Ishikawa (cell line): ENCODE measurements around the gene NT5C2.
A peak's percentile ranks its signal among the peaks of the same experiment; 100 is the strongest.

ENCODE experiments used
- CEBPB ChIP-seq: IDR thresholded peaks from 2 replicates; pipeline ENCODE4 v1.6.1; 2012
- CREB1 ChIP-seq: IDR thresholded peaks from 2 replicates; pipeline ENCODE4 v1.6.1; 2012; ENCODE audit warnings: low read depth
- EGR1 ChIP-seq: IDR thresholded peaks from 2 replicates; pipeline ENCODE4 v1.6.1; 2012
- EP300 ChIP-seq: IDR thresholded peaks from 2 replicates; pipeline ENCODE4 v1.6.1; 2012; ENCODE audit warnings: borderline replicate concordance
- FOXM1 ChIP-seq: IDR thresholded peaks from 2 replicates; pipeline ENCODE4 v1.6.1; 2012; ENCODE audit warnings: low read depth, borderline replicate concordance
- NFIC ChIP-seq: IDR thresholded peaks from 2 replicates; pipeline ENCODE4 v1.6.1; 2012
- RAD21 ChIP-seq: IDR thresholded peaks from 2 replicates; pipeline ENCODE4 v1.6.1; 2012; ENCODE audit warnings: low read depth
- TAF1 ChIP-seq: IDR thresholded peaks from 2 replicates; pipeline ENCODE4 v1.6.1; 2012; ENCODE audit warnings: low read depth, mild to moderate bottlenecking
- TCF12 ChIP-seq: IDR thresholded peaks from 2 replicates; pipeline ENCODE4 v1.6.1; 2012; ENCODE audit warnings: low read depth
- TEAD4 ChIP-seq: IDR thresholded peaks from 2 replicates; pipeline ENCODE4 v1.6.1; 2012
- USF1 ChIP-seq: IDR thresholded peaks from 2 replicates; pipeline ENCODE4 v1.6.1; 2012
- YY1 ChIP-seq: IDR thresholded peaks from 2 replicates; pipeline ENCODE4 v1.6.1; 2012; ENCODE audit warnings: low read depth
- ZBTB7A ChIP-seq: IDR thresholded peaks from 2 replicates; pipeline ENCODE4 v1.6.1; 2012; ENCODE audit warnings: low read depth
- TF ChIP-seq, protein P1 (sequence below): IDR thresholded peaks from 2 replicates; pipeline ENCODE4 v1.6.1; 2012
- TF ChIP-seq, protein P2 (sequence below): IDR thresholded peaks from 2 replicates; pipeline ENCODE4 v1.6.1; 2012; ENCODE audit warnings: low read depth, mild to moderate bottlenecking

NT5C2 gene

GRCh38 chr10:103166523-103166922 lies 26.5 kb downstream of the NT5C2 start:
- no peak for TF ChIP-seq EGR1
- 0 out of 2 replicates have a peak, but pooled peaks have one; percentile 4 for TF ChIP-seq CEBPB

DNA sequence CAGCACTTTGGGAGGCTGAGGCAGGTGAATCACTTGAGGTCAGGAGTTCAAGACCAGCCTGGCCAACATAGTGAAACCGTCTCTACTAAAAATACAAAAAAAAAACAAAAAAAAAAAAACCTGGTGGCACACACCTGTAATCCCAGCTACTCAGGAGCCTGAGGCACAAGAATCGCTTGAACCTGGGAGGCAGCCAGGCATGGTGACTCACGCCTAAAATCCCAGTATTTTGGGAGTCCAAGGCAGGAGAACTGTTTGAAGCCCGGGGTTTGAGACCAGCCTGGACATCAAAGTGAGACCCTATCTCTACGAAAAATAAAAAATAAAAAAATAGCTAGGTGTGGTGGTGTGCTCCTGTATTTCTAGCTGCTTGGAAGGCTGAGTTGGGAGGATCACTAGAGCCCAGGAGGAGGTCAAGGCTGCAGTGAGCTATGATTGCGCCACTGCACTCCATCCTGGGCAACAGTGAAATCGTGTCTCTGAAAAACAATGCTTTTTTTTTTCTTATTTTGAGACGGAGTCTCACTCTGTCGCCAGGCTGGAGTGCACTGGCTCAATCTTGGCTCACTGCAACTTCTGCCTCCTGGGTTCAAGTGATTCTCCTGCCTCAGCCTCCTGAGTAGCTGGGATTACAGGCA lies 29.2 kb downstream of the NT5C2 start:
- 0 out of 2 replicates have a peak, but pooled peaks have one; percentile 41 for TF ChIP-seq CEBPB

- no peak for TF ChIP-seq YY1
Measured at GRCh38 chr10:103157246-103157645, 35.8 kb downstream of the NT5C2 start.

GRCh38 chr10:103155471-103156085 lies 37.5 kb downstream of the NT5C2 start:
- TF ChIP-seq TCF12 (peak; percentile 50; the same call in 1 of the 2 replicates), NFIC (peak; percentile 71), TEAD4 (0 out of 2 replicates have a peak, but pooled peaks have one; percentile 34)
- TF ChIP-seq, protein P1, sequence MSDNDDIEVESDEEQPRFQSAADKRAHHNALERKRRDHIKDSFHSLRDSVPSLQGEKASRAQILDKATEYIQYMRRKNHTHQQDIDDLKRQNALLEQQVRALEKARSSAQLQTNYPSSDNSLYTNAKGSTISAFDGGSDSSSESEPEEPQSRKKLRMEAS, result no peak

DNA sequence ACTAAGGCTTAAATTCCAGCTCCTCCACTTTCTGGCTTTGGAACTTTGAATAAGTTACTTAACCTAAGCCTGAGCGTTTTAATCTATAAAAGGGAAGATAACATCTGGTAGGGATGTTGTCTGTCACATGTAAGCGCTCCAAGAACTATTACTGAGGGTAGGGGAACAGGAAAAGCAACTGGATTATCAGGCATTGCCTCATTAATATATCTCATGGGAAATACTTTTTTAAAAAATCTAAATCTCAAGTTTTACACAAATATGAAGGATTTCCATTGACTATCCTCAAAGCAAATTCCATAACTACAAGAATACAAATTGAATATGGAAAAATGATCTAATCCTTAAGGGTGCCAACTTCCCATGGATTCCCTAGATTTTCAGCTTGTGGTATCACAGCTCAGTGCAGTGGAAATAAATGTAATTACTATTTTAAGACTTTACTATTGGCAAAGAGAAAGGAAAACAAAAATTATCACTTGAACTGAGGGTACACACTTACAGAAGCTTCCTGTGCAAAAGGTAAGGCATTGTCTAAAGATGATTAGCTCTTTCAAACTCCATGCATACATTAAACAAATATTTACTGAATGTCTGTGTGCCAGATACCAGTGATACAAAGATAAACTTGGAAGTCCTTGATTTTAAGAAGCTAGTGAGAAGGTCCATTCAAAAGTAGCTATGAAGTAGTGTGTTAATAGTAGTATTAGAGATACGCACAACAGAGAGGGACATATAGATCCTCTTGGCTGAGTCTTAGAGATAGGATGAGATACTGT lies 38.4 kb downstream of the NT5C2 start:
- TF ChIP-seq CREB1, result no peak
- no peak for TF ChIP-seq ZBTB7A
- no peak for TF ChIP-seq TAF1
- no peak for TF ChIP-seq RAD21
- TF ChIP-seq YY1, result no peak
- TF ChIP-seq EP300, result no peak
- no peak for TF ChIP-seq TEAD4
- no peak for TF ChIP-seq NFIC
- TF ChIP-seq FOXM1, result no peak
- TF ChIP-seq, protein P2, sequence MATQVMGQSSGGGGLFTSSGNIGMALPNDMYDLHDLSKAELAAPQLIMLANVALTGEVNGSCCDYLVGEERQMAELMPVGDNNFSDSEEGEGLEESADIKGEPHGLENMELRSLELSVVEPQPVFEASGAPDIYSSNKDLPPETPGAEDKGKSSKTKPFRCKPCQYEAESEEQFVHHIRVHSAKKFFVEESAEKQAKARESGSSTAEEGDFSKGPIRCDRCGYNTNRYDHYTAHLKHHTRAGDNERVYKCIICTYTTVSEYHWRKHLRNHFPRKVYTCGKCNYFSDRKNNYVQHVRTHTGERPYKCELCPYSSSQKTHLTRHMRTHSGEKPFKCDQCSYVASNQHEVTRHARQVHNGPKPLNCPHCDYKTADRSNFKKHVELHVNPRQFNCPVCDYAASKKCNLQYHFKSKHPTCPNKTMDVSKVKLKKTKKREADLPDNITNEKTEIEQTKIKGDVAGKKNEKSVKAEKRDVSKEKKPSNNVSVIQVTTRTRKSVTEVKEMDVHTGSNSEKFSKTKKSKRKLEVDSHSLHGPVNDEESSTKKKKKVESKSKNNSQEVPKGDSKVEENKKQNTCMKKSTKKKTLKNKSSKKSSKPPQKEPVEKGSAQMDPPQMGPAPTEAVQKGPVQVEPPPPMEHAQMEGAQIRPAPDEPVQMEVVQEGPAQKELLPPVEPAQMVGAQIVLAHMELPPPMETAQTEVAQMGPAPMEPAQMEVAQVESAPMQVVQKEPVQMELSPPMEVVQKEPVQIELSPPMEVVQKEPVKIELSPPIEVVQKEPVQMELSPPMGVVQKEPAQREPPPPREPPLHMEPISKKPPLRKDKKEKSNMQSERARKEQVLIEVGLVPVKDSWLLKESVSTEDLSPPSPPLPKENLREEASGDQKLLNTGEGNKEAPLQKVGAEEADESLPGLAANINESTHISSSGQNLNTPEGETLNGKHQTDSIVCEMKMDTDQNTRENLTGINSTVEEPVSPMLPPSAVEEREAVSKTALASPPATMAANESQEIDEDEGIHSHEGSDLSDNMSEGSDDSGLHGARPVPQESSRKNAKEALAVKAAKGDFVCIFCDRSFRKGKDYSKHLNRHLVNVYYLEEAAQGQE, result no peak
- no peak for TF ChIP-seq CEBPB
- TF ChIP-seq USF1, result no peak
- TF ChIP-seq TCF12, result no peak
- TF ChIP-seq, protein P1, result no peak
- no peak for TF ChIP-seq EGR1

GRCh38 chr10:103153302-103154197 lies 39.5 kb downstream of the NT5C2 start:
- TF ChIP-seq FOXM1 (peak; percentile 57; the same call in 1 of the 2 replicates), CEBPB (peak; percentile 97), NFIC (peak; percentile 20; the same call in 1 of the 2 replicates), TAF1 (no peak), YY1 (no peak), ZBTB7A (no peak), TEAD4 (peak; percentile 78), EGR1 (no peak), CREB1 (no peak), RAD21 (no peak), TCF12 (no peak), USF1 (no peak), EP300 (no peak)
- TF ChIP-seq, protein P1, result peak; percentile 23; the same call in 1 of the 2 replicates
- TF ChIP-seq, protein P2, result no peak; the same call in 1 of the 2 replicates
